HCT116 (cell line): ENCODE measurements around the gene TRIM24. TPM values are rescaled to one million over a fixed set of nuclear protein-coding genes. Genes with fewer than 3 reads are reported as not detected.

Experiments
- ATAC-seq: fragments of 200-7000 bp; cut with Tn5 transposase; 2 replicates; pipeline ENCODE4 v1.9.1; 2020; ENCODE audit warnings: mild to moderate bottlenecking, moderate library complexity
- BruUV-seq: library from RNA; stranded (reverse); fragments of 400-500 nt; replicated peaks from 2 replicates; lab custom pipeline; 2021; lab: Mats Ljungman, UMichigan
- CTCF ChIA-PET: fragments of 300-600 bp; sonication (Branson Sonifier 250); formaldehyde crosslinking; loops from one replicate; lab custom pipeline; 2021; ENCODE audit warnings: antibody characterized with exemption; lab: Charles Lee
- POLR2A ChIA-PET: fragments of 300-600, 350-600 bp; sonication (Branson Sonifier 250); formaldehyde crosslinking; loops from one replicate; lab custom pipeline; 2021; ENCODE audit warnings: antibody characterized with exemption; lab: Charles Lee
- RAD21 ChIA-PET, 2 experiments: fragments of 300-600 bp; sonication (Branson Sonifier 250); formaldehyde crosslinking; loops; one replicate each; lab custom pipeline; 2023; ENCODE audit warnings: low total read pairs in 2 of 2; ENCODE audit not compliant: uncharacterized antibody in 2 of 2, unreplicated experiment in 2 of 2, low non-redundant PET in 1 of 2; lab: Charles Lee
- DNase-seq: peaks from one replicate; pipeline ENCODE4 v3.0.0-alpha.2; 2010; ENCODE audit warnings: low read depth, low spot score
- H2AFZ ChIP-seq: fragments of 200-600 bp; shearing (Covaris generic), sonication (generic); 2 replicates; pipeline ENCODE4 v1.6.1; 2017; ENCODE audit warnings: low read depth, mixed run types, mixed read lengths, antibody characterized with exemption, low read length; ENCODE audit not compliant: poor library complexity, severe bottlenecking
- H3K27ac ChIP-seq: 2 replicates; pipeline ENCODE4 v1.5.1; 2012; ENCODE audit warnings: low read depth, low read length
- H3K27me3 ChIP-seq: fragments of 200-600 bp; sonication (generic); 2 replicates; pipeline ENCODE4 v1.6.1; 2016; ENCODE audit warnings: mixed run types, low read length, mixed read lengths; ENCODE audit not compliant: insufficient read depth
- H3K36me3 ChIP-seq, 2 experiments: fragments of 200-500 bp in 1 of 2; fragments of 200-600 bp in 1 of 2; sonication (Bioruptor generic) in 1 of 2; sonication (generic) in 1 of 2; 2 replicates each; pipeline versions ENCODE4 v1.5.1 to v1.6.1; 2014 to 2016; ENCODE audit warnings: low read length in 2 of 2, inconsistent platforms in 1 of 2, mixed read lengths in 1 of 2, mixed run types in 1 of 2; ENCODE audit not compliant: insufficient read depth in 2 of 2, control insufficient read depth in 1 of 2
- H3K4me1 ChIP-seq, 2 experiments: fragments of 200-600 bp in 1 of 2; sonication (generic) in 1 of 2; 2 replicates each; pipeline versions ENCODE4 v1.5.1 to v1.6.1; 2012 to 2017; ENCODE audit warnings: low read length in 2 of 2, inconsistent platforms in 1 of 2, mild to moderate bottlenecking in 1 of 2, mixed read lengths in 1 of 2, mixed run types in 1 of 2, moderate library complexity in 1 of 2; ENCODE audit not compliant: insufficient read depth in 2 of 2, control insufficient read depth in 1 of 2
- H3K4me2 ChIP-seq: fragments of 200-600 bp; sonication (generic); 2 replicates; pipeline ENCODE4 v1.6.1; 2017; ENCODE audit warnings: mixed run types, low read length, mixed read lengths
- H3K4me3 ChIP-seq, 2 experiments: fragments of 200-600 bp in 1 of 2; sonication (generic) in 1 of 2; replicated peaks in 1 of 2; 2 replicates each; pipeline ENCODE4 v1.5.1; 2011 to 2016; ENCODE audit warnings: low read length in 2 of 2, control low read depth in 1 of 2, low read depth in 1 of 2, mild to moderate bottlenecking in 1 of 2, mixed read lengths in 1 of 2, mixed run types in 1 of 2
- H3K79me2 ChIP-seq: fragments of 200-600 bp; sonication (generic); 2 replicates; pipeline ENCODE4 v1.6.1; 2017; ENCODE audit warnings: mild to moderate bottlenecking, mixed run types, low read length, moderate library complexity, mixed read lengths; ENCODE audit not compliant: insufficient read depth
- H3K9ac ChIP-seq: fragments of 200-600 bp; sonication (generic); 2 replicates; pipeline ENCODE4 v1.6.1; 2016; ENCODE audit warnings: low read length, mixed read lengths
- H3K9me2 ChIP-seq: fragments of 200-600 bp; sonication (generic), shearing (Covaris generic); 2 replicates; pipeline ENCODE4 v1.6.1; 2017; ENCODE audit warnings: mixed run types, mild to moderate bottlenecking, moderate library complexity; ENCODE audit not compliant: insufficient read depth
- H3K9me3 ChIP-seq, 2 experiments: fragments of 200-500 bp in 1 of 2; fragments of 200-600 bp in 1 of 2; sonication (Bioruptor generic) in 1 of 2; sonication (generic) in 1 of 2; 2 replicates each; pipeline ENCODE4 v1.6.1; 2014 to 2017; ENCODE audit warnings: low read length in 2 of 2, mixed read lengths in 2 of 2, inconsistent platforms in 1 of 2, low read depth in 1 of 2, mild to moderate bottlenecking in 1 of 2, mixed run types in 1 of 2, moderate library complexity in 1 of 2; ENCODE audit not compliant: control insufficient read depth in 1 of 2, insufficient read depth in 1 of 2
- H4K20me1 ChIP-seq: fragments of 200-600 bp; sonication (generic), shearing (Covaris generic); 2 replicates; pipeline ENCODE4 v1.6.1; 2017; ENCODE audit warnings: mixed run types, mild to moderate bottlenecking, moderate library complexity; ENCODE audit not compliant: insufficient read depth
- ATF3 ChIP-seq: IDR thresholded peaks from 2 replicates; pipeline ENCODE4 v1.6.1; 2012
- CEBPB ChIP-seq: IDR thresholded peaks from 2 replicates; pipeline ENCODE4 v1.6.1; 2012; ENCODE audit warnings: low read depth
- CTCF ChIP-seq, 3 experiments: fragments of 200-600 bp in 1 of 3; sonication (generic) in 1 of 3; IDR thresholded peaks in 2 of 3; conservative IDR thresholded peaks in 1 of 3; 2 replicates each; pipeline ENCODE4 v1.5.1; 2012 to 2017; ENCODE audit warnings: low read depth in 2 of 3, low read length in 2 of 3, antibody characterized with exemption in 1 of 3, borderline replicate concordance in 1 of 3, control low read depth in 1 of 3, mild to moderate bottlenecking in 1 of 3, mixed read lengths in 1 of 3, mixed run types in 1 of 3, moderate library complexity in 1 of 3; ENCODE audit not compliant: insufficient read depth in 1 of 3
- EGR1 ChIP-seq: IDR thresholded peaks from 2 replicates; pipeline ENCODE4 v1.6.1; 2012; ENCODE audit warnings: low read depth
- EZH2phosphoT487 ChIP-seq: fragments of 200-600 bp; IDR thresholded peaks from 2 replicates; pipeline ENCODE4 v1.6.1; 2018; ENCODE audit warnings: antibody characterized with exemption, borderline replicate concordance
- JUND ChIP-seq: IDR thresholded peaks from 2 replicates; pipeline ENCODE4 v1.6.1; 2012
- MAX ChIP-seq: IDR thresholded peaks from 2 replicates; pipeline ENCODE4 v1.6.1; 2012
- POLR2A ChIP-seq: IDR thresholded peaks from 2 replicates; pipeline ENCODE4 v1.7.0; 2011; ENCODE audit warnings: borderline replicate concordance; ENCODE audit not compliant: insufficient read depth, insufficient read length; ENCODE audit errors: extremely low read depth
- POLR2AphosphoS5 ChIP-seq: IDR thresholded peaks from 2 replicates; pipeline ENCODE4 v1.6.1; 2011; ENCODE audit warnings: mild to moderate bottlenecking, low read depth, low read length, moderate library complexity
- RAD21 ChIP-seq: IDR thresholded peaks from 2 replicates; pipeline ENCODE4 v1.6.1; 2012; ENCODE audit warnings: low read depth, mild to moderate bottlenecking
- REST ChIP-seq: IDR thresholded peaks from 2 replicates; pipeline ENCODE4 v1.6.1; 2012; ENCODE audit warnings: low read depth
- SIN3A ChIP-seq: IDR thresholded peaks from 2 replicates; pipeline ENCODE4 v1.6.1; 2012; ENCODE audit warnings: low read depth
- TCF7L2 ChIP-seq: IDR thresholded peaks from 2 replicates; pipeline ENCODE4 v1.7.0; 2011; ENCODE audit warnings: borderline replicate concordance, inconsistent platforms; ENCODE audit not compliant: insufficient read depth, insufficient read length; ENCODE audit errors: extremely low read depth
- ZFX ChIP-seq: fragments of 450-650 bp; IDR thresholded peaks from 2 replicates; pipeline ENCODE4 v1.6.1; 2017
- intact Hi-C: fragments of 100-400 bp; cut with micrococcal nuclease; formaldehyde crosslinking; loops from 2 replicates; pipeline ENCODE4 v1.10.0; 2022
- total RNA-seq: library from RNA; stranded (reverse); gene quantifications from one replicate; pipeline ENCODE4 v1.2.1, GENCODE V29; 2021; ENCODE audit not compliant: unreplicated experiment

Gene TRIM24
- total RNA-seq, 1 experiment from 2014 or later = 12.8 TPM

GRCh38 chr7:138563808-138564207, 103.7 kb downstream of the TRIM24 start:
- no TSS peak for BruUV-seq
- Histone ChIP-seq H2AFZ (no peak overlapping the region), H3K9me3 (peaks cover 7 to 9% of the 10 kb centered on the region in 2 experiments; a peak in 3 of 4 replicates), H4K20me1 (no peaks in the 10 kb centered on the region), H3K4me2 (no peak overlapping the region), H3K27me3 (no peaks in the 10 kb centered on the region), H3K9me2 (no peaks in the 10 kb centered on the region), H3K4me1 (no peaks in the 10 kb centered on the region), H3K4me3 (no peak overlapping the region), H3K79me2 (no peaks in the 10 kb centered on the region), H3K36me3 (peaks cover 0 to 7% of the 10 kb centered on the region in 2 experiments; a peak in 1 of 4 replicates), H3K9ac (no peak overlapping the region), H3K27ac (no peak overlapping the region)
- POLR2A ChIA-PET = no interaction called here
- DNase-seq = no peak
- RAD21 ChIA-PET = no interaction called here
- TF ChIP-seq RAD21 = no peak
- TF ChIP-seq POLR2A = no peak
- TF ChIP-seq ZFX = no peak
- ATAC-seq = no peak
- intact Hi-C loops = no loop called here
- CTCF ChIA-PET = no interaction called here

- H3K36me3 ChIP-seq = peaks cover 0 to 7% of the 10 kb centered on the region in 2 experiments; a peak in 1 of 4 replicates
- H3K27ac ChIP-seq = no peak overlapping the region
- ChIA-PET POLR2A (no interaction called here), CTCF (no interaction called here), RAD21 (no interaction called here)
- no peak overlapping the region for H3K9ac ChIP-seq
- peaks cover 7 to 9% of the 10 kb centered on the region in 2 experiments; a peak in 3 of 4 replicates for H3K9me3 ChIP-seq
- BruUV-seq = no TSS peak
- H4K20me1 ChIP-seq = no peaks in the 10 kb centered on the region
- no peaks in the 10 kb centered on the region for H3K4me1 ChIP-seq
- DNase-seq (no peak), ATAC-seq (no peak)
- intact Hi-C loops = no loop called here
- H3K27me3 ChIP-seq = no peaks in the 10 kb centered on the region
- H3K79me2 ChIP-seq = no peaks in the 10 kb centered on the region
- TF ChIP-seq JUND = no peak
- TF ChIP-seq EGR1 = no peak
- no peak for TF ChIP-seq EZH2phosphoT487
- TF ChIP-seq ATF3 = no peak
- TF ChIP-seq SIN3A = no peak
- TF ChIP-seq REST = no peak
- TF ChIP-seq MAX = no peak
- no peak for TF ChIP-seq POLR2AphosphoS5
- no peak for TF ChIP-seq TCF7L2
- no peak for TF ChIP-seq CEBPB
- no peak for TF ChIP-seq CTCF (IDR thresholded peaks at IDR 0.05 in 2 of 3, conservative IDR thresholded peaks at IDR 0.05 in 1 of 3; ENCODE audit: borderline replicate concordance in 1 of 3, insufficient read depth in 1 of 3, low read depth in 2 of 3, low read length in 2 of 3)
- H3K4me2 ChIP-seq = no peak overlapping the region
- H3K9me2 ChIP-seq = no peaks in the 10 kb centered on the region
- H2AFZ ChIP-seq = no peak overlapping the region
- no peak overlapping the region for H3K4me3 ChIP-seq
These were observed 104.3 kb downstream of the TRIM24 start for GRCh38 chr7:138564365-138564764.
